ENCODE data around the gene KLF11. TPM values are rescaled to one million over a fixed set of nuclear protein-coding genes. Genes with fewer than 3 reads are reported as not detected.

The KLF11 gene
- total and polyA plus RNA-seq, 9 donors = 12.5 to 24.3 (median 21.4) TPM

- Histone ChIP-seq H3K27me3 (ENCODE audit: control insufficient read depth, insufficient read depth, low read length) (no peaks in the 10 kb centered on the region), H3K36me3 (ENCODE audit: control insufficient read depth, insufficient read depth, low read length) (peaks cover 22% of the 10 kb centered on the region), H3K4me3 (ENCODE audit: low read length) (peak overlapping the region; percentile 52), H3K9me3 (replicated peaks; ENCODE audit: control insufficient read depth, low read depth, low read length) (no peaks in the 10 kb centered on the region), H3K4me1 (ENCODE audit: control insufficient read depth, insufficient read depth, low read length) (peaks cover 30% of the 10 kb centered on the region), H3K27ac (ENCODE audit: low read length) (peak overlapping the region; percentile 93)
- DNase-seq = peak; percentile 93
- WGBS (ENCODE audit: insufficient coverage) = 11% methylated on average over 47 of the region's 54 CpGs
Measured at GRCh38 chr2:10042301-10043161, 819 bp upstream of the KLF11 start.

GRCh38 chr2:10043906-10044601 is 704 bp downstream of the KLF11 start:
- Histone ChIP-seq H3K4me1 (ENCODE audit: control insufficient read depth, insufficient read depth, low read length) (peaks cover 33% of the 10 kb centered on the region), H3K36me3 (ENCODE audit: control insufficient read depth, insufficient read depth, low read length) (peaks cover 35% of the 10 kb centered on the region), H3K4me3 (ENCODE audit: low read length) (peak overlapping the region; percentile 57), H3K27ac (ENCODE audit: low read length) (peak overlapping the region; percentile 94), H3K27me3 (ENCODE audit: control insufficient read depth, insufficient read depth, low read length) (no peaks in the 10 kb centered on the region), H3K9me3 (replicated peaks; ENCODE audit: control insufficient read depth, low read depth, low read length) (no peaks in the 10 kb centered on the region)
- peak; percentile 99 for DNase-seq
- under 1% methylated on average over 71 of the region's 90 CpGs for WGBS (ENCODE audit: insufficient coverage)

GRCh38 chr2:10045561-10046355 is 2.4 kb downstream of the KLF11 start:
- no peak overlapping the region for H3K4me3 ChIP-seq (ENCODE audit: low read length)
- H3K9me3 ChIP-seq (replicated peaks; ENCODE audit: control insufficient read depth, low read depth, low read length) = no peaks in the 10 kb centered on the region
- 81% methylated on average over 9 of the region's 20 CpGs for WGBS (ENCODE audit: insufficient coverage)
- no peak for DNase-seq
- H3K36me3 ChIP-seq (ENCODE audit: control insufficient read depth, insufficient read depth, low read length) = peaks cover 39% of the 10 kb centered on the region
- no peaks in the 10 kb centered on the region for H3K27me3 ChIP-seq (ENCODE audit: control insufficient read depth, insufficient read depth, low read length)
- H3K27ac ChIP-seq (ENCODE audit: low read length) = peak overlapping the region; percentile 21
- peaks cover 33% of the 10 kb centered on the region for H3K4me1 ChIP-seq (ENCODE audit: control insufficient read depth, insufficient read depth, low read length)

GRCh38 chr2:10046931-10047330 is 3.6 kb downstream of the KLF11 start:
- Histone ChIP-seq H3K27me3 (ENCODE audit: control insufficient read depth, insufficient read depth, low read length) (no peaks in the 10 kb centered on the region), H3K9me3 (replicated peaks; ENCODE audit: control insufficient read depth, low read depth, low read length) (no peaks in the 10 kb centered on the region), H3K36me3 (ENCODE audit: control insufficient read depth, insufficient read depth, low read length) (peaks cover 39% of the 10 kb centered on the region), H3K4me3 (ENCODE audit: low read length) (no peak overlapping the region), H3K27ac (ENCODE audit: low read length) (peak overlapping the region; percentile 31), H3K4me1 (ENCODE audit: control insufficient read depth, insufficient read depth, low read length) (peaks cover 32% of the 10 kb centered on the region)
- DNase-seq = peak; percentile 80
- 56% methylated on average over 3 of the region's 7 CpGs for WGBS (ENCODE audit: insufficient coverage)

GRCh38 chr2:10047616-10048500 is 4.5 kb downstream of the KLF11 start:
- WGBS (ENCODE audit: insufficient coverage) = 78% methylated on average over 14 of the region's 15 CpGs
- H3K27me3 ChIP-seq (ENCODE audit: control insufficient read depth, insufficient read depth, low read length) = no peaks in the 10 kb centered on the region
- peaks cover 44% of the 10 kb centered on the region for H3K36me3 ChIP-seq (ENCODE audit: control insufficient read depth, insufficient read depth, low read length)
- no peak overlapping the region for H3K4me3 ChIP-seq (ENCODE audit: low read length)
- H3K4me1 ChIP-seq (ENCODE audit: control insufficient read depth, insufficient read depth, low read length) = peaks cover 26% of the 10 kb centered on the region
- no peak overlapping the region for H3K27ac ChIP-seq (ENCODE audit: low read length)
- no peak for DNase-seq
- no peaks in the 10 kb centered on the region for H3K9me3 ChIP-seq (replicated peaks; ENCODE audit: control insufficient read depth, low read depth, low read length)

- H3K36me3 ChIP-seq (ENCODE audit: control insufficient read depth, insufficient read depth, low read length) = peaks cover 48% of the 10 kb centered on the region
- H3K4me1 ChIP-seq (ENCODE audit: control insufficient read depth, insufficient read depth, low read length) = peaks cover 26% of the 10 kb centered on the region
- no peak overlapping the region for H3K4me3 ChIP-seq (ENCODE audit: low read length)
- DNase-seq = peak; percentile 83
- no peaks in the 10 kb centered on the region for H3K27me3 ChIP-seq (ENCODE audit: control insufficient read depth, insufficient read depth, low read length)
- 90% methylated on average over 2 of the region's 10 CpGs for WGBS (ENCODE audit: insufficient coverage)
- no peaks in the 10 kb centered on the region for H3K9me3 ChIP-seq (replicated peaks; ENCODE audit: control insufficient read depth, low read depth, low read length)
- H3K27ac ChIP-seq (ENCODE audit: low read length) = no peak overlapping the region
Measured at GRCh38 chr2:10048501-10049171, 5.3 kb downstream of the KLF11 start.

DNA sequence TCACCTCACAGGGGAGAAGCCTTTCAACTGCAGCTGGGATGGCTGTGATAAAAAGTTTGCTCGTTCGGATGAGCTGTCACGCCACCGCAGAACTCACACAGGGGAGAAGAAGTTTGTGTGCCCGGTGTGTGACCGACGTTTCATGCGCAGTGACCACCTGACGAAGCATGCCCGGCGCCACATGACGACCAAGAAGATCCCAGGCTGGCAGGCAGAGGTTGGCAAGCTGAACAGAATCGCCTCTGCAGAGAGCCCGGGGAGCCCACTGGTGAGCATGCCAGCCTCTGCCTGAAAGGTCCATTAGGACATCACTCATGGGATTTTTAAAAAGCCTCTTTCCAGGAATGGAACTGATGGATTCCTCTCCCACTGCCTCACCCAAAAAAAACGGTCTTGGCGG is 8.9 kb downstream of the KLF11 start:
- peaks cover 40% of the 10 kb centered on the region for H3K36me3 ChIP-seq (ENCODE audit: control insufficient read depth, insufficient read depth, low read length)
- H3K4me3 ChIP-seq (ENCODE audit: low read length) = no peak overlapping the region
- H3K27ac ChIP-seq (ENCODE audit: low read length) = no peak overlapping the region
- WGBS (ENCODE audit: insufficient coverage) = 88% methylated on average over 14 of the region's 16 CpGs
- no peaks in the 10 kb centered on the region for H3K9me3 ChIP-seq (replicated peaks; ENCODE audit: control insufficient read depth, low read depth, low read length)
- no peak for DNase-seq
- H3K4me1 ChIP-seq (ENCODE audit: control insufficient read depth, insufficient read depth, low read length) = peaks cover 27% of the 10 kb centered on the region
- no peaks in the 10 kb centered on the region for H3K27me3 ChIP-seq (ENCODE audit: control insufficient read depth, insufficient read depth, low read length)

GRCh38 chr2:10053351-10053750 is 10.0 kb downstream of the KLF11 start:
- H3K4me3 ChIP-seq (ENCODE audit: low read length) = no peak overlapping the region
- WGBS (ENCODE audit: insufficient coverage) = 50% methylated on average over 3 of the region's 4 CpGs
- H3K27me3 ChIP-seq (ENCODE audit: control insufficient read depth, insufficient read depth, low read length) = no peaks in the 10 kb centered on the region
- H3K27ac ChIP-seq (ENCODE audit: low read length) = peak overlapping the region; percentile 2
- no peaks in the 10 kb centered on the region for H3K9me3 ChIP-seq (replicated peaks; ENCODE audit: control insufficient read depth, low read depth, low read length)
- DNase-seq = peak; percentile 85
- H3K36me3 ChIP-seq (ENCODE audit: control insufficient read depth, insufficient read depth, low read length) = peaks cover 29% of the 10 kb centered on the region
- peaks cover 31% of the 10 kb centered on the region for H3K4me1 ChIP-seq (ENCODE audit: control insufficient read depth, insufficient read depth, low read length)

GRCh38 chr2:10054424-10054823 is 11.1 kb downstream of the KLF11 start:
- DNase-seq = no peak
- no peak overlapping the region for H3K27ac ChIP-seq (ENCODE audit: low read length)
- peaks cover 36% of the 10 kb centered on the region for H3K4me1 ChIP-seq (ENCODE audit: control insufficient read depth, insufficient read depth, low read length)
- no peak overlapping the region for H3K4me3 ChIP-seq (ENCODE audit: low read length)
- WGBS (ENCODE audit: insufficient coverage) = 46% methylated on average over 4 of the region's 7 CpGs
- H3K27me3 ChIP-seq (ENCODE audit: control insufficient read depth, insufficient read depth, low read length) = no peaks in the 10 kb centered on the region
- H3K36me3 ChIP-seq (ENCODE audit: control insufficient read depth, insufficient read depth, low read length) = peaks cover 21% of the 10 kb centered on the region
- no peaks in the 10 kb centered on the region for H3K9me3 ChIP-seq (replicated peaks; ENCODE audit: control insufficient read depth, low read depth, low read length)

All from muscle of leg (tissue), 11 donors.